Thyroid gland (tissue), 4 donors: ENCODE data around the gene BLTP3A.

ENCODE experiments used
- CTCF ChIP-seq, 6 experiments: fragments of 200-600 bp in 3 of 6; fragments of 450-650 bp in 3 of 6; sonication (generic) in 3 of 6; IDR thresholded peaks; one replicate each; pipeline ENCODE4 v1.5.1; 2016 to 2019; ENCODE audit warnings: antibody characterized with exemption in 6 of 6, mild to moderate bottlenecking in 2 of 6, inconsistent platforms in 1 of 6, moderate library complexity in 1 of 6
- POLR2A ChIP-seq, 2 donors: fragments of 450-650 bp; IDR thresholded peaks; one replicate each; pipeline ENCODE4 v1.6.1; 2017; ENCODE audit warnings: antibody characterized with exemption in 2 of 2, mild to moderate bottlenecking in 2 of 2, moderate library complexity in 1 of 2

- no peak for TF ChIP-seq CTCF (IDR thresholded peaks at IDR 0.05)
- TF ChIP-seq POLR2A (IDR thresholded peaks at IDR 0.05) = no peak
Observed at GRCh38 chr6:34806738-34807453, 15.0 kb downstream of the BLTP3A start.
